Uterus (tissue), 4 donors: ENCODE results near the gene ID2. TPM values are rescaled to one million over a fixed set of nuclear protein-coding genes. Genes with fewer than 3 reads are reported as not detected.

Experiments used
- DNase-seq, 2 donors: peaks; one replicate each; pipeline ENCODE4 v3.0.0-alpha.2; 2019 to 2020
- H3K27ac ChIP-seq, 2 donors: fragments of 200-600 bp; sonication (generic); 1 replicate in 1 of 2; 2 replicates in 1 of 2; pipeline ENCODE4 v1.5.1; 2016 to 2018
- H3K27me3 ChIP-seq, 2 donors: fragments of 200-600 bp; sonication (generic); one replicate each; pipeline ENCODE4 v1.5.1; 2018 to 2019; ENCODE audit warnings: control low read depth in 1 of 2
- H3K36me3 ChIP-seq, 2 donors: fragments of 200-600 bp; sonication (generic); one replicate each; pipeline ENCODE4 v1.5.1; 2019; ENCODE audit warnings: control low read depth in 1 of 2
- H3K4me1 ChIP-seq, 2 donors: fragments of 200-600 bp; sonication (generic); one replicate each; pipeline ENCODE4 v1.5.1; 2018 to 2019; ENCODE audit warnings: control low read depth in 1 of 2
- H3K4me3 ChIP-seq, 2 donors: fragments of 200-600 bp; sonication (generic); 1 replicate in 1 of 2; 2 replicates in 1 of 2; pipeline ENCODE4 v1.5.1; 2018 to 2019; ENCODE audit warnings: mild to moderate bottlenecking in 1 of 2
- H3K9me3 ChIP-seq, 2 donors: fragments of 200-600 bp; sonication (generic); one replicate each; pipeline ENCODE4 v1.5.1; 2019; ENCODE audit warnings: control low read depth in 1 of 2
- CTCF ChIP-seq, 4 experiments: fragments of 200-600 bp in 2 of 4; fragments of 450-650 bp in 2 of 4; sonication (generic) in 2 of 4; IDR thresholded peaks; one replicate each; pipeline ENCODE4 v1.5.1; 2016 to 2019; ENCODE audit warnings: antibody characterized with exemption in 4 of 4, mild to moderate bottlenecking in 2 of 4, moderate library complexity in 1 of 4
- POLR2A ChIP-seq, 2 donors: fragments of 450-650 bp; IDR thresholded peaks; one replicate each; pipeline ENCODE4 v1.6.1; 2016; ENCODE audit warnings: antibody characterized with exemption in 2 of 2, mild to moderate bottlenecking in 1 of 2, moderate library complexity in 1 of 2
- intact Hi-C: fragments of 100-400 bp; cut with DNase I; formaldehyde crosslinking; loops from one replicate; pipeline ENCODE4 v1.15.1; 2023; ENCODE audit warnings: low total_unique reads
- total RNA-seq, 4 donors: library from RNA; depleted of rRNA in 3 of 4; stranded (reverse); fragments of >200 nt in 3 of 4; gene quantifications; one replicate each; pipeline versions ENCODE4 v1.1.0 to v1.2.4, GENCODE V29; 2014 to 2023
- donor health status: DM: yes; HTN: yes; CAD: no.

The ID2 gene
- total RNA-seq, 4 donors from 2014 or later: 36.9 to 341 (median 176) TPM

- H3K36me3 ChIP-seq: no peaks in the 10 kb centered on the region
Observed at GRCh38 chr2:8666581-8666980, 15.3 kb upstream of the ID2 start.

GRCh38 chr2:8667896-8668512 is 13.9 kb upstream of the ID2 start:
- Histone ChIP-seq H3K27ac (no peak overlapping the region), H3K36me3 (no peaks in the 10 kb centered on the region), H3K4me3 (no peak overlapping the region), H3K9me3 (no peaks in the 10 kb centered on the region), H3K27me3 (no peaks in the 10 kb centered on the region), H3K4me1 (no peaks in the 10 kb centered on the region)
- no peak for DNase-seq
- intact Hi-C loops: no loop called here
- TF ChIP-seq POLR2A (IDR thresholded peaks at IDR 0.05) (no peak), CTCF (IDR thresholded peaks at IDR 0.05) (no peak)

More at GRCh38 chr2:8666581-8666980, 15.3 kb upstream of the ID2 start:
- H3K4me1 ChIP-seq: no peaks in the 10 kb centered on the region
- no peaks in the 10 kb centered on the region for H3K27me3 ChIP-seq
- no peak overlapping the region for H3K4me3 ChIP-seq
- no peak overlapping the region for H3K27ac ChIP-seq
- no peak for DNase-seq
- no peaks in the 10 kb centered on the region for H3K9me3 ChIP-seq
- TF ChIP-seq CTCF (IDR thresholded peaks at IDR 0.05): no peak
- TF ChIP-seq POLR2A (IDR thresholded peaks at IDR 0.05): no peak
- intact Hi-C loops: no loop called here

GRCh38 chr2:8669157-8669817 is 12.6 kb upstream of the ID2 start:
- no peak for DNase-seq
- no peaks in the 10 kb centered on the region for H3K9me3 ChIP-seq
- no peak overlapping the region for H3K4me3 ChIP-seq
- intact Hi-C loops: no loop called here
- H3K36me3 ChIP-seq: no peaks in the 10 kb centered on the region
- no peaks in the 10 kb centered on the region for H3K4me1 ChIP-seq
- H3K27me3 ChIP-seq: no peaks in the 10 kb centered on the region
- no peak for TF ChIP-seq POLR2A (IDR thresholded peaks at IDR 0.05)
- TF ChIP-seq CTCF (IDR thresholded peaks at IDR 0.05): no peak
- H3K27ac ChIP-seq: no peak overlapping the region

GRCh38 chr2:8670580-8670979 is 11.3 kb upstream of the ID2 start:
- Histone ChIP-seq H3K4me1 (no peaks in the 10 kb centered on the region), H3K36me3 (no peaks in the 10 kb centered on the region), H3K27me3 (no peaks in the 10 kb centered on the region), H3K9me3 (no peaks in the 10 kb centered on the region), H3K27ac (no peak overlapping the region), H3K4me3 (no peak overlapping the region)
- no peak for TF ChIP-seq POLR2A (IDR thresholded peaks at IDR 0.05)
- no peak for TF ChIP-seq CTCF (IDR thresholded peaks at IDR 0.05)
- DNase-seq: no peak
- intact Hi-C loops: no loop called here

- Histone ChIP-seq H3K4me3 (no peak overlapping the region), H3K4me1 (peaks cover 0 to 3% of the 10 kb centered on the region in 2 donors), H3K27ac (no peak overlapping the region), H3K27me3 (no peaks in the 10 kb centered on the region), H3K9me3 (no peaks in the 10 kb centered on the region), H3K36me3 (no peaks in the 10 kb centered on the region)
- no peak for TF ChIP-seq CTCF (IDR thresholded peaks at IDR 0.05)
- TF ChIP-seq POLR2A (IDR thresholded peaks at IDR 0.05): no peak
- intact Hi-C loops: no loop called here
- DNase-seq: no peak
Observed at GRCh38 chr2:8671176-8671575, 10.7 kb upstream of the ID2 start.
